NCI-H2081 (cell line): ENCODE measurements around the gene PLXDC2.
"Not testable (repeated sequence)": the region's sequence is repeated elsewhere in the genome, so short reads cannot be mapped to it uniquely, and the experiment has no call there.

Experiments used
- DNase-seq, 2 experiments: peaks; one replicate each; lab custom pipeline; 2025; lab: John Stamatoyannopoulos, UW

PLXDC2 gene

GRCh38 chr10:19977097-19977521, 160.9 kb downstream of the PLXDC2 start:
- no peak for DNase-seq

- no peak for DNase-seq
These were observed 163.4 kb downstream of the PLXDC2 start for GRCh38 chr10:19979628-19980027.

- DNase-seq = no peak
These were observed 167.8 kb downstream of the PLXDC2 start for GRCh38 chr10:19983880-19984565.

GRCh38 chr10:19985745-19986144, 169.5 kb downstream of the PLXDC2 start:
- DNase-seq = no peak

- no peak for DNase-seq
These were observed 170.4 kb downstream of the PLXDC2 start for GRCh38 chr10:19986591-19986990.

- DNase-seq = no peak
These were observed 171.7 kb downstream of the PLXDC2 start for GRCh38 chr10:19987931-19988330.

- no peak for DNase-seq
These were observed 177.6 kb downstream of the PLXDC2 start for GRCh38 chr10:19993714-19994315.

GRCh38 chr10:19998482-19998881, 182.2 kb downstream of the PLXDC2 start:
- DNase-seq = no peak

- DNase-seq = no peak
These were observed 183.2 kb downstream of the PLXDC2 start for GRCh38 chr10:19999431-19999830.

- not testable (repeated sequence) for DNase-seq
These were observed 185.8 kb downstream of the PLXDC2 start for GRCh38 chr10:20002026-20002425.

- DNase-seq = no peak
These were observed 186.4 kb downstream of the PLXDC2 start for GRCh38 chr10:20002657-20003056.

GRCh38 chr10:20004087-20004523, 187.9 kb downstream of the PLXDC2 start:
- DNase-seq = no peak

- no peak for DNase-seq
These were observed 189.4 kb downstream of the PLXDC2 start for GRCh38 chr10:20005638-20006037.

- no peak for DNase-seq
These were observed 190.1 kb downstream of the PLXDC2 start for GRCh38 chr10:20006169-20006870.

- no peak for DNase-seq
These were observed 191.2 kb downstream of the PLXDC2 start for GRCh38 chr10:20007426-20007825.

- DNase-seq = no peak
These were observed 197.9 kb downstream of the PLXDC2 start for GRCh38 chr10:20013991-20014750.

- no peak for DNase-seq
These were observed 201.7 kb downstream of the PLXDC2 start for GRCh38 chr10:20017961-20018360.

- no peak for DNase-seq
These were observed 204.4 kb downstream of the PLXDC2 start for GRCh38 chr10:20020677-20021076.

GRCh38 chr10:20029523-20029922, 213.3 kb downstream of the PLXDC2 start:
- DNase-seq = no peak

- no peak for DNase-seq
These were observed 217.2 kb downstream of the PLXDC2 start for GRCh38 chr10:20033476-20033875.

GRCh38 chr10:20034732-20035131, 218.5 kb downstream of the PLXDC2 start:
- DNase-seq = no peak

GRCh38 chr10:20040012-20040411, 223.8 kb downstream of the PLXDC2 start:
- DNase-seq = no peak
